HS-5 (cell line): ENCODE data around the gene FAM149B1.
"Not testable (repeated sequence)": the region's sequence is repeated elsewhere in the genome, so short reads cannot be mapped to it uniquely, and the experiment has no call there.

ENCODE experiments used
- DNase-seq: peaks from one replicate; pipeline ENCODE4 v3.0.0-alpha.2; 2012; ENCODE audit warnings: low read depth

Gene FAM149B1

GRCh38 chr10:73233883-73234282, 66.0 kb downstream of the FAM149B1 start:
- no peak for DNase-seq

GRCh38 chr10:73234695-73235094, 66.8 kb downstream of the FAM149B1 start:
- no peak for DNase-seq

GRCh38 chr10:73238990-73239566, 71.2 kb downstream of the FAM149B1 start:
- DNase-seq = no peak

GRCh38 chr10:73239908-73240307, 72.0 kb downstream of the FAM149B1 start:
- no peak for DNase-seq

GRCh38 chr10:73244866-73245477, 77.1 kb downstream of the FAM149B1 start:
- DNase-seq = no peak

GRCh38 chr10:73246322-73246645, 78.4 kb downstream of the FAM149B1 start:
- no peak for DNase-seq

- DNase-seq = peak; percentile 74
Observed at GRCh38 chr10:73246646-73247508, 79.0 kb downstream of the FAM149B1 start, which contains the start of gene DNAJC9. Gene DNAJC9, minus strand, starts transcription at chr10:73247255. Its CDS starts 66 bp downstream, at chr10:73247189.

- DNase-seq = no peak
Observed at GRCh38 chr10:73247509-73248258, 79.8 kb downstream of the FAM149B1 start.

GRCh38 chr10:73248259-73248724, 80.4 kb downstream of the FAM149B1 start:
- no peak for DNase-seq

GRCh38 chr10:73251683-73252444, 83.9 kb downstream of the FAM149B1 start:
- DNase-seq = no peak

- peak; percentile 90 for DNase-seq
Observed at GRCh38 chr10:73252445-73253224, 84.7 kb downstream of the FAM149B1 start, which contains the start of gene MRPS16. Gene MRPS16, minus strand, starts transcription at chr10:73252644. Its CDS starts 162 bp downstream, at chr10:73252482.

- DNase-seq = no peak
Observed at GRCh38 chr10:73253225-73253555, 85.3 kb downstream of the FAM149B1 start.

- DNase-seq = not testable (repeated sequence)
Observed at GRCh38 chr10:73258612-73259011, 90.7 kb downstream of the FAM149B1 start.

- DNase-seq = no peak
Observed at GRCh38 chr10:73261362-73261995, 93.6 kb downstream of the FAM149B1 start.

GRCh38 chr10:73262105-73262730, 94.3 kb downstream of the FAM149B1 start:
- peak; percentile 73 for DNase-seq

GRCh38 chr10:73262880-73263555, 95.1 kb downstream of the FAM149B1 start:
- no peak for DNase-seq

- peak; percentile 49 for DNase-seq
Observed at GRCh38 chr10:73263693-73264347, 95.9 kb downstream of the FAM149B1 start.

GRCh38 chr10:73264423-73264822, 96.5 kb downstream of the FAM149B1 start:
- DNase-seq = no peak

GRCh38 chr10:73281097-73281496, 113.2 kb downstream of the FAM149B1 start:
- DNase-seq = no peak
